Gastrocnemius medialis (tissue), 4 donors: Measurements from ENCODE around the gene OR2L8. TPM values are rescaled to one million over a fixed set of nuclear protein-coding genes. Genes with fewer than 3 reads are reported as not detected.

Experiments
- ATAC-seq, 2 donors: fragments of 150-250 bp; one replicate each; pipeline ENCODE4 v1.9.1; 2016
- DNase-seq, 2 donors: peaks; one replicate each; pipeline ENCODE4 v3.0.0-alpha.2; 2019
- H3K27ac ChIP-seq, 4 donors: fragments of 200-600 bp; sonication (generic); 1 replicate in 1 of 4; 2 replicates in 3 of 4; pipeline ENCODE4 v1.5.1; 2016 to 2018; ENCODE audit warnings: mild to moderate bottlenecking in 2 of 4, moderate library complexity in 1 of 4
- H3K27me3 ChIP-seq, 3 donors: fragments of 200-600 bp; sonication (generic) in 2 of 3; 1 replicate in 1 of 3; 2 replicates in 2 of 3; pipeline versions ENCODE4 v1.5.1 to v1.6.0; 2016 to 2019; ENCODE audit warnings: mild to moderate bottlenecking in 1 of 3, moderate library complexity in 1 of 3
- H3K36me3 ChIP-seq, 2 donors: fragments of 200-600 bp; sonication (generic) in 1 of 2; one replicate each; pipeline ENCODE4 v1.5.1; 2017 to 2018
- H3K4me1 ChIP-seq, 2 donors: fragments of 200-600 bp; sonication (generic) in 1 of 2; one replicate each; pipeline ENCODE4 v1.5.1; 2016 to 2017; ENCODE audit warnings: mild to moderate bottlenecking in 2 of 2
- H3K4me3 ChIP-seq, 4 donors: fragments of 200-600 bp; sonication (generic) in 3 of 4; 1 replicate in 1 of 4; 2 replicates in 3 of 4; pipeline ENCODE4 v1.5.1; 2016 to 2019; ENCODE audit warnings: mild to moderate bottlenecking in 2 of 4
- H3K9me3 ChIP-seq, 3 donors: fragments of 200-600 bp; sonication (generic) in 2 of 3; 1 replicate in 1 of 3; 2 replicates in 2 of 3; pipeline ENCODE4 v1.5.1; 2016 to 2019
- POLR2A ChIP-seq, 2 donors: fragments of 450-650 bp; IDR thresholded peaks; one replicate each; pipeline ENCODE4 v1.6.1; 2017; ENCODE audit warnings: antibody characterized with exemption in 2 of 2, mild to moderate bottlenecking in 2 of 2, moderate library complexity in 2 of 2
- in situ Hi-C, 4 donors: fragments of 200-750 bp; cut with MboI; loops; one replicate each; pipeline versions ENCODE4 v1.15.0 to v1.8.0; 2017; ENCODE audit warnings: low sequenced_read_pairs in 4 of 4
- intact Hi-C: fragments of 100-400 bp; cut with DNase I; formaldehyde crosslinking; loops from one replicate; pipeline ENCODE4 v1.15.1; 2023; ENCODE audit warnings: low total_unique reads
- total RNA-seq, 4 donors: library from RNA; depleted of rRNA; stranded (reverse); fragments of >200 nt; gene quantifications; one replicate each; pipeline versions ENCODE4 v1.1.0 to v1.2.3, GENCODE V29; 2016
- TF ChIP-seq, protein P1 (sequence below), 5 experiments: fragments of 450-650 bp in 3 of 5; fragments of 200-600 bp in 2 of 5; sonication (generic) in 2 of 5; IDR thresholded peaks in 4 of 5; conservative IDR thresholded peaks in 1 of 5; 1 replicate in 4 of 5; 2 replicates in 1 of 5; pipeline ENCODE4 v1.5.1; 2016 to 2019; ENCODE audit warnings: antibody characterized with exemption in 5 of 5, mild to moderate bottlenecking in 3 of 5, moderate library complexity in 3 of 5

OR2L8 gene
- total RNA-seq, 4 donors from 2014 or later: not detected

DNA sequence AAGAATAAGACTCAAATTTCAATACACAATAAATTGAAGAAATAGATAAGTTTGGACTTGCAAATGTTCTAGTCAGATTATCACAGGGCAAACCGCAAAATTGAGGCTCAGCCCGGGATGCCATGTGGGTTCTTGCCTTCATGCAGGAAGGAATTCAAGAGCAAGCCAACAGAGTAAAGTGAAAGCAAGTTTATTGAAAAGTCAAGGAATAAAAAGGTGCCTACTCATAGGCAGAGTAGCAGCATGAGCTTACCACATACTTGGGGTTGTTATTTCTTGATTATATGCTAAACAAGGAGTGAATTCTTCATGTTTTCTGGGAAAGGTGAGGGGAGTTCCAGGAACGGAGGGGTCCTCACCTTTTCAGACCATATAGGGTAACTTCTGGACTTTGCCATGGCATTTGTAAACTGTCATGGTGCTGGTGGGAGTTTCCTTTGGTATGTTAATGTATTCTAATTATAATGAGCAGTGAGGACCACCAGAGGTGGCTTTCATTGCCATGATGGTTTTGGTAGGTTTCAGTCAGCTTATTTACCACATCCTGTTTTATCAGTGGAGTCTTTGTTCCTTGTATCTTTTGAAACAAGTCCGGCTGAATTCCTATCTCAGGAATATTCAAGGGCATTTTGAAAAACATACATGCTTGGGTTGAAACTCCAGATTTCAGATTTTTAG lies 14.4 kb downstream of the OR2L8 start:
- in situ Hi-C loops: no loop called here
- Histone ChIP-seq H3K4me1 (no peaks in the 10 kb centered on the region), H3K27ac (no peak overlapping the region), H3K36me3 (no peaks in the 10 kb centered on the region), H3K4me3 (no peak overlapping the region), H3K9me3 (no peaks in the 10 kb centered on the region), H3K27me3 (no peaks in the 10 kb centered on the region)
- ATAC-seq (no peak), DNase-seq (no peak)
- TF ChIP-seq, protein P1, sequence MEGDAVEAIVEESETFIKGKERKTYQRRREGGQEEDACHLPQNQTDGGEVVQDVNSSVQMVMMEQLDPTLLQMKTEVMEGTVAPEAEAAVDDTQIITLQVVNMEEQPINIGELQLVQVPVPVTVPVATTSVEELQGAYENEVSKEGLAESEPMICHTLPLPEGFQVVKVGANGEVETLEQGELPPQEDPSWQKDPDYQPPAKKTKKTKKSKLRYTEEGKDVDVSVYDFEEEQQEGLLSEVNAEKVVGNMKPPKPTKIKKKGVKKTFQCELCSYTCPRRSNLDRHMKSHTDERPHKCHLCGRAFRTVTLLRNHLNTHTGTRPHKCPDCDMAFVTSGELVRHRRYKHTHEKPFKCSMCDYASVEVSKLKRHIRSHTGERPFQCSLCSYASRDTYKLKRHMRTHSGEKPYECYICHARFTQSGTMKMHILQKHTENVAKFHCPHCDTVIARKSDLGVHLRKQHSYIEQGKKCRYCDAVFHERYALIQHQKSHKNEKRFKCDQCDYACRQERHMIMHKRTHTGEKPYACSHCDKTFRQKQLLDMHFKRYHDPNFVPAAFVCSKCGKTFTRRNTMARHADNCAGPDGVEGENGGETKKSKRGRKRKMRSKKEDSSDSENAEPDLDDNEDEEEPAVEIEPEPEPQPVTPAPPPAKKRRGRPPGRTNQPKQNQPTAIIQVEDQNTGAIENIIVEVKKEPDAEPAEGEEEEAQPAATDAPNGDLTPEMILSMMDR (IDR thresholded peaks at IDR 0.05 in 4 of 5, conservative IDR thresholded peaks at IDR 0.05 in 1 of 5): no peak
- no peak for TF ChIP-seq POLR2A (IDR thresholded peaks at IDR 0.05)
- intact Hi-C loops: no loop called here

DNA sequence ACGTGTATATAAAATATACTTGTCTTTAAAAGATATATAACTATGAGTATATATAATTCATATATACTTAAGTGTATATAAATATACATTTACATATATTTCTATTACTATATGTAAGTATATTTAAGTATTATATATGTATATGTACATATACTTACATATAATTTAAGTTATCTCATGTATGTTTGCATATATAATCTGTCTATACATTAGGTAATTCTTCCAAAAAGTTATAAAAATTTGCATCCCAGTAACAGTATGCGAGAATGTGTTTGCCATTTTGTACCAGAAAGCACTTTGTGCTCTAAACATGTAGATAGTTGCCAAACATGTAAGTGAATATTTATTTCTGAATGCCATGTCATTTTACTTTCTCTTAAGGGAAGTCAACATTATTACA lies 16.3 kb downstream of the OR2L8 start, which contains the start of gene OR2AK2:
Gene OR2AK2 (plus strand): TSS at position 301 of the 400 bp plus-strand sequence. CDS start 144 bp downstream, outside the sequence.
- Histone ChIP-seq H3K27ac (no peak within 1 kb of the TSS), H3K4me3 (no peak within 1 kb of the TSS), H3K4me1 (no peaks in the 10 kb centered on the region), H3K27me3 (no peaks in the 10 kb centered on the region), H3K9me3 (no peaks in the 10 kb centered on the region), H3K36me3 (no peaks in the 10 kb centered on the region)
- TF ChIP-seq, protein P1 (IDR thresholded peaks at IDR 0.05 in 4 of 5, conservative IDR thresholded peaks at IDR 0.05 in 1 of 5): no peak
- TF ChIP-seq POLR2A (IDR thresholded peaks at IDR 0.05): no peak
- in situ Hi-C loops (no loop called here), intact Hi-C loops (no loop called here)
- ATAC-seq (no peak), DNase-seq (no peak)

DNA sequence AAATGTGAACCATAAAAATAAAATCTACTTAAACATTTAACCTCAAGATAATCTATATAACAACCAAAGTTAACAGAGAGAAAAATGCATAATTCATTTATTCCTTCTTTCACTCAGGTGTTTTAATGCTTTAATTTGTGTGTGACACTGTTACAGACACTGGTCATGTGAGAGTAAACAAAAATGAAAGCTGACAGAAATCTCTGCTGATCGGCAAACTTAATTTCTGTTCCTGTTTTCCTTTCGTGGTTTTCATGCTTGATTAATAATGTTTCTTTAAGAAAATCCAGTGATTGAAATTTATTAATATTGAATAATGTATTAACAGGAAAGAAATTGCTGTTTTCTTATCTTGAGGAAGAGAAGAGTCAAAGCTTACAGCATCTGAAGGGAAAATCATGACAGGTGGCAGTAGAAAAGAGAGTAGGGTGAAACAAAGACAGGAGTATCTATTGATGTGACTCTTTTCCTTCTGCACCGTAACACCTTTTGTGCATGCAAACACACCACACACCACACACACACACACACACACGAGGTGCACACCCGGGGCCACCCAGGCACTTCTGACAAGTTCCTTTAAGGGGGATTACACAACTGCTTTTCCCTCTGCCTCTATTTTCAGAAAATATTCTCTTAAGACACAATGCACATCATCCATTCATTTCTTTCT lies 18.0 kb downstream of the OR2L8 start:
- no peak for ATAC-seq
- in situ Hi-C loops (no loop called here), intact Hi-C loops (no loop called here)
- H3K9me3 ChIP-seq: no peaks in the 10 kb centered on the region
- no peak for DNase-seq
- TF ChIP-seq POLR2A (IDR thresholded peaks at IDR 0.05): no peak
- TF ChIP-seq, protein P1 (IDR thresholded peaks at IDR 0.05 in 4 of 5, conservative IDR thresholded peaks at IDR 0.05 in 1 of 5): no peak
- no peak overlapping the region for H3K27ac ChIP-seq
- no peaks in the 10 kb centered on the region for H3K4me1 ChIP-seq
- no peaks in the 10 kb centered on the region for H3K36me3 ChIP-seq
- no peaks in the 10 kb centered on the region for H3K27me3 ChIP-seq
- no peak overlapping the region for H3K4me3 ChIP-seq

DNA sequence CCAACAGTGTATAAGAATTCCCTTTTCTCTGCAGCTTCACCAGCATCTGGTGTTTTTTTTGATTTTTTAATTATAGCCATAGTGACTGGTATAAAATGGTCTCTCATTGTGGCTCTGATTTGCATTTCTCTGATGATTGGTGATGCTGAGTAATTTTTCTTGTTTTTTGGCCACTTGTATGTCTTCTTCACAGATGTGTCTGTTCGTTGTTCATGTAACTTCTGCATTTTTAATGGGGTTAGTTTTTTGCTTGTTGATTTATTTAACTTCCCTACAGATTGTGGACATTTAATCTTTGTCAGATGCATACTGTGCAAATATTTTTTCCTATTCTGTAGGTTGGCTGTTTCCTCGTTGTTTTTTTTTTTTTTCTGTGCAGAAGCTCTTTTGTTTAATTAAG lies 44.3 kb downstream of the OR2L8 start:
- DNase-seq (no peak), ATAC-seq (no peak)
- TF ChIP-seq POLR2A (IDR thresholded peaks at IDR 0.05): no peak
- TF ChIP-seq, protein P1 (IDR thresholded peaks at IDR 0.05 in 4 of 5, conservative IDR thresholded peaks at IDR 0.05 in 1 of 5): no peak
- no peaks in the 10 kb centered on the region for H3K9me3 ChIP-seq
- in situ Hi-C loops (no loop called here), intact Hi-C loops (no loop called here)
- no peaks in the 10 kb centered on the region for H3K4me1 ChIP-seq
- no peaks in the 10 kb centered on the region for H3K27me3 ChIP-seq
- no peak overlapping the region for H3K27ac ChIP-seq
- no peak overlapping the region for H3K4me3 ChIP-seq
- no peaks in the 10 kb centered on the region for H3K36me3 ChIP-seq
